Neural cell (in vitro differentiated cells): ENCODE results near the gene TMEM259. TPM values are rescaled to one million over a fixed set of nuclear protein-coding genes. Genes with fewer than 3 reads are reported as not detected.

Experiments used
- H2AFZ ChIP-seq: fragments of 200-600, 300-800 bp; sonication (generic), shearing (Covaris generic); 2 replicates; pipeline ENCODE4 v1.6.0; 2014; ENCODE audit warnings: low read depth, mild to moderate bottlenecking, antibody characterized with exemption, low read length, moderate library complexity
- H3F3A ChIP-seq: fragments of 200-600 bp; shearing (Covaris generic); 2 replicates; pipeline ENCODE4 v1.6.1; 2016; ENCODE audit warnings: mild to moderate bottlenecking, moderate library complexity, mixed read lengths, antibody characterized with exemption, low read length; ENCODE audit not compliant: insufficient read depth, poor library complexity, severe bottlenecking
- H3K27ac ChIP-seq: fragments of 200-600, 300-800 bp; sonication (generic), shearing (Covaris generic); 2 replicates; pipeline ENCODE4 v1.5.1; 2014; ENCODE audit warnings: mild to moderate bottlenecking, low read length, moderate library complexity
- H3K27me3 ChIP-seq: fragments of 300-800, 200-600 bp; sonication (generic), shearing (Covaris generic); 2 replicates; pipeline ENCODE4 v1.6.0; 2014; ENCODE audit warnings: mild to moderate bottlenecking, low read depth, low read length, moderate library complexity; ENCODE audit not compliant: insufficient read depth
- H3K36me3 ChIP-seq: fragments of 300-800, 200-600 bp; sonication (generic), shearing (Covaris generic); 2 replicates; pipeline ENCODE4 v1.5.1; 2014; ENCODE audit warnings: mild to moderate bottlenecking, antibody characterized with exemption, low read length, moderate library complexity; ENCODE audit not compliant: insufficient read depth
- H3K4me2 ChIP-seq: fragments of 300-800, 200-600 bp; sonication (generic), shearing (Covaris generic); 2 replicates; pipeline ENCODE4 v1.6.0; 2014; ENCODE audit warnings: mild to moderate bottlenecking, low read length
- H3K4me3 ChIP-seq: fragments of 300-800, 200-600 bp; sonication (generic), shearing (Covaris generic); 2 replicates; pipeline ENCODE4 v1.5.1; 2014; ENCODE audit warnings: mild to moderate bottlenecking, low read length, moderate library complexity
- H3K79me2 ChIP-seq: fragments of 200-600 bp; shearing (Covaris generic); replicated peaks from 2 replicates; pipeline ENCODE4 v1.6.0; 2014; ENCODE audit warnings: mild to moderate bottlenecking, low read length, moderate library complexity; ENCODE audit not compliant: insufficient read depth
- H3K9ac ChIP-seq: fragments of 300-800, 200-600 bp; sonication (generic), shearing (Covaris generic); 2 replicates; pipeline ENCODE4 v1.6.1; 2016; ENCODE audit warnings: mild to moderate bottlenecking, low read length, mixed read lengths
- H3K9me2 ChIP-seq: fragments of 200-600 bp; shearing (Covaris generic); 2 replicates; pipeline ENCODE4 v1.6.1; 2016; ENCODE audit warnings: mild to moderate bottlenecking, low read length, mixed read lengths; ENCODE audit not compliant: insufficient read depth
- H3K9me3 ChIP-seq: fragments of 200-600, 300-800 bp; sonication (generic), shearing (Covaris generic); 2 replicates; pipeline ENCODE4 v1.6.1; 2016; ENCODE audit warnings: mild to moderate bottlenecking, mixed run types, low read length, moderate library complexity, mixed read lengths
- H4K20me1 ChIP-seq: fragments of 200-600 bp; shearing (Covaris generic); 2 replicates; pipeline ENCODE4 v1.6.1; 2016; ENCODE audit warnings: mild to moderate bottlenecking, mixed run types; ENCODE audit not compliant: insufficient read depth
- CTCF ChIP-seq: fragments of 450-650 bp; IDR thresholded peaks from 2 replicates; pipeline ENCODE4 v1.5.1; 2014; ENCODE audit warnings: antibody characterized with exemption, mild to moderate bottlenecking, moderate library complexity; ENCODE audit not compliant: poor library complexity, severe bottlenecking
- EP300 ChIP-seq: fragments of 450-650 bp; conservative IDR thresholded peaks from 2 replicates; pipeline ENCODE4 v1.6.1; 2014; ENCODE audit warnings: antibody characterized with exemption, mild to moderate bottlenecking, moderate library complexity; ENCODE audit not compliant: poor library complexity, severe bottlenecking
- EZH2 ChIP-seq: fragments of 200-600, 300-800 bp; shearing (Covaris generic), sonication (generic); IDR thresholded peaks from 2 replicates; pipeline ENCODE4 v1.6.1; 2014; ENCODE audit warnings: antibody characterized with exemption, low read length, borderline replicate concordance, mild to moderate bottlenecking; ENCODE audit not compliant: insufficient read depth, poor library complexity, severe bottlenecking
- MXI1 ChIP-seq: fragments of 450-650 bp; conservative IDR thresholded peaks from 2 replicates; pipeline ENCODE4 v1.6.1; 2014; ENCODE audit warnings: antibody characterized with exemption, mild to moderate bottlenecking; ENCODE audit not compliant: poor library complexity, severe bottlenecking
- POLR2AphosphoS5 ChIP-seq: IDR thresholded peaks from 2 replicates; pipeline ENCODE4 v1.6.1; 2012
- RAD21 ChIP-seq: fragments of 450-650 bp; conservative IDR thresholded peaks from 2 replicates; pipeline ENCODE4 v1.6.1; 2014; ENCODE audit warnings: antibody characterized with exemption, mild to moderate bottlenecking, moderate library complexity
- REST ChIP-seq: IDR thresholded peaks from 2 replicates; pipeline ENCODE4 v1.6.1; 2012; ENCODE audit warnings: borderline replicate concordance
- SMC3 ChIP-seq: fragments of 450-650 bp; conservative IDR thresholded peaks from 2 replicates; pipeline ENCODE4 v1.6.1; 2014; ENCODE audit warnings: antibody characterized with exemption, mild to moderate bottlenecking, moderate library complexity; ENCODE audit not compliant: poor library complexity
- TAF1 ChIP-seq: IDR thresholded peaks from 2 replicates; pipeline ENCODE4 v1.6.1; 2012; ENCODE audit warnings: low read depth
- polyA plus RNA-seq: library from polyadenylated mRNA; depleted of rRNA; stranded (reverse); fragments of >200 nt; gene quantifications from 2 replicates; pipeline ENCODE4 v1.2.3, GENCODE V29; 2014

TMEM259 gene
- polyA plus RNA-seq, 1 donor from 2014 or later, result 176 TPM

DNA sequence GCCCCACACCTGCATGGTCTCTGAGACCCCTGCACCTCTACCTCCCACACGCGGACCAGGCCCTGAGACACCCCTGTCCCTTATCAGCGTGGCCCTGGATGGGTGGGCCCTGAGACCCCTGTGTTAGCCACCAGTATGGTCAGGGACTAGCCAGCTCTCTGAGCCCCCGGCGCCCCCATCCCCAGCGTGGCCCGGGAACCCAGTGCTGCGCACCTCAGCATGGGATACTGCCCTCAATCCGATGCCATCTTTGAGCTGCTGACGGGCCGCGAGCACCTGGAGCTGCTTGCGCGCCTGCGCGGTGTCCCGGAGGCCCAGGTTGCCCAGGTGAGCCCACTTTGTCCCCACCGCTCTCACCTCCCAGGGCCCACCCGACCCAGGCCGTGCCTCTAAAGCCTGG is 41.1 kb upstream of the TMEM259 start:
- no peak overlapping the region for H3K9ac ChIP-seq

DNA sequence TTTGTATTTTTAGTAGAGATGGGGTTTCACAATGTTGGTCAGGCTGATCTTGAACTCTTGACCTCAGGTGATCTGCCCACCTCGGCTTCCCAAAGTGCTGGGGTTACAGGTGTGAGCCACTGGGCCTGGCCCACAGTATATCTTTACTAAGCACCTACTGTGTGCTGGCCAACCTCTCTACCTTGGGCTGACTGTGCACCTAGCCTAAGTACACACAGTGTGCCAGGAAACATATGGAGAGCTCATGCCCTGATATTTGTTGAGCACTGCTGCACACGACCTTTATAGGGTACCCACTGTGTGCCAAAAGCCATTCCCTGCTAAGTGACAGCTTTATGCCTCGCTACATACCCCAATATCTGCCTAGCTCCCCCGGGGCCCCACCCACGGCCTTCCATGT is 39.8 kb upstream of the TMEM259 start:
- H3K9me3 ChIP-seq, result peaks cover 27% of the 10 kb centered on the region
- no peak overlapping the region for H3K27ac ChIP-seq

More for the DNA sequence above, 41.1 kb upstream of the TMEM259 start:
- H2AFZ ChIP-seq, result no peak overlapping the region
- no peak overlapping the region for H3K4me3 ChIP-seq
- no peaks in the 10 kb centered on the region for H3F3A ChIP-seq
- no peaks in the 10 kb centered on the region for H3K79me2 ChIP-seq
- no peak overlapping the region for H3K27ac ChIP-seq
- peaks cover 3% of the 10 kb centered on the region for H3K36me3 ChIP-seq
- no peaks in the 10 kb centered on the region for H3K9me2 ChIP-seq
- H4K20me1 ChIP-seq, result no peaks in the 10 kb centered on the region
- no peak overlapping the region for H3K4me2 ChIP-seq
- H3K27me3 ChIP-seq, result peaks cover 9% of the 10 kb centered on the region
- H3K9me3 ChIP-seq, result peaks cover 14% of the 10 kb centered on the region
- TF ChIP-seq CTCF (no peak), REST (no peak), MXI1 (no peak), TAF1 (no peak), RAD21 (no peak), EP300 (no peak), SMC3 (no peak), POLR2AphosphoS5 (no peak), EZH2 (no peak)

More for the DNA sequence above, 39.8 kb upstream of the TMEM259 start:
- H4K20me1 ChIP-seq, result no peaks in the 10 kb centered on the region
- TF ChIP-seq RAD21 (no peak), MXI1 (no peak), EP300 (no peak), POLR2AphosphoS5 (no peak), EZH2 (no peak), SMC3 (no peak)
- H3F3A ChIP-seq, result no peaks in the 10 kb centered on the region
- H3K9me2 ChIP-seq, result no peaks in the 10 kb centered on the region
- H3K36me3 ChIP-seq, result peaks cover 3% of the 10 kb centered on the region
- no peak overlapping the region for H3K9ac ChIP-seq
- H3K79me2 ChIP-seq, result no peaks in the 10 kb centered on the region
- no peak overlapping the region for H2AFZ ChIP-seq
- peaks cover under 1% of the 10 kb centered on the region for H3K27me3 ChIP-seq
- no peak overlapping the region for H3K4me2 ChIP-seq
- no peak overlapping the region for H3K4me3 ChIP-seq
